HepG2 (cell line): ENCODE results near the gene ERMARD. TPM values are rescaled to one million over a fixed set of nuclear protein-coding genes. Genes with fewer than 3 reads are reported as not detected.

Experiments used
- ATAC-seq: fragments of 200-7000 bp; cut with Tn5 transposase; 3 replicates; pipeline ENCODE4 v1.9.1; 2020; ENCODE audit warnings: mild to moderate bottlenecking, moderate library complexity
- BruUV-seq: library from RNA; stranded (reverse); fragments of 400-500 nt; replicated peaks from 2 replicates; lab custom pipeline; 2021; lab: Mats Ljungman, UMichigan
- CTCF ChIA-PET: fragments of 300-600 bp; formaldehyde crosslinking; extraction: SDS; loops from one replicate; lab custom pipeline; 2021; ENCODE audit warnings: low total read pairs, inconsistent platforms, low intra/inter-chr PET ratio; lab: Yijun Ruan, JAX
- POLR2A ChIA-PET: fragments of 350-600 bp; sonication (Branson Sonifier 250); formaldehyde crosslinking; loops from one replicate; lab custom pipeline; 2020; ENCODE audit warnings: antibody characterized with exemption, inconsistent platforms; lab: Yijun Ruan, JAX
- DNase-seq: peaks from one replicate; pipeline ENCODE4 v3.0.0-alpha.2; 2015; ENCODE audit warnings: low spot score
- FAIRE-seq: peaks from 3 replicates; lab custom pipeline; 2011; peaks lifted over from hg19 to GRCh38; lab: Jason Lieb, UNC
- H2AFZ ChIP-seq: one replicate; pipeline ENCODE4 v1.6.1; 2011; ENCODE audit warnings: low read length, inconsistent platforms
- H3K27ac ChIP-seq: fragments of 300-600 bp; 3 replicates; pipeline ENCODE4 v1.8.0; 2011; ENCODE audit warnings: mixed run types, mild to moderate bottlenecking, mixed read lengths, low read length, inconsistent platforms; ENCODE audit not compliant: insufficient read depth; ENCODE audit errors: extremely low read length
- H3K27me3 ChIP-seq, 2 experiments: fragments of 200-600 bp in 1 of 2; 2 replicates in 1 of 2; 3 replicates in 1 of 2; pipeline versions ENCODE4 v1.6.0 to v1.8.0; 2011; ENCODE audit warnings: low read length in 2 of 2, mild to moderate bottlenecking in 2 of 2, moderate library complexity in 2 of 2, inconsistent platforms in 1 of 2; ENCODE audit not compliant: insufficient read depth in 2 of 2, control insufficient read depth in 1 of 2
- H3K36me3 ChIP-seq, 2 experiments: fragments of 200-600 bp in 1 of 2; replicated peaks in 1 of 2; 2 replicates in 1 of 2; 3 replicates in 1 of 2; pipeline versions ENCODE4 v1.5.1 to v1.8.0; 2011; ENCODE audit warnings: low read length in 2 of 2, inconsistent platforms in 1 of 2; ENCODE audit not compliant: insufficient read depth in 2 of 2, control insufficient read depth in 1 of 2
- H3K4me1 ChIP-seq: 2 replicates; pipeline ENCODE4 v1.5.1; 2012; ENCODE audit warnings: low read length, inconsistent platforms; ENCODE audit not compliant: insufficient read depth
- H3K4me2 ChIP-seq: 2 replicates; pipeline ENCODE4 v1.6.0; 2011; ENCODE audit warnings: low read depth, low read length, inconsistent platforms
- H3K4me3 ChIP-seq, 3 experiments: fragments of 200-600 bp in 1 of 3; sonication (generic), shearing (Covaris generic) in 1 of 3; replicated peaks in 1 of 3; 2 replicates each; pipeline ENCODE4 v1.5.1; 2011 to 2016; ENCODE audit warnings: low read length in 3 of 3, inconsistent platforms in 2 of 3, low read depth in 2 of 3, mild to moderate bottlenecking in 2 of 3, control low read depth in 1 of 3, mixed read lengths in 1 of 3; ENCODE audit not compliant: insufficient read depth in 1 of 3
- H3K79me2 ChIP-seq: one replicate; pipeline ENCODE4 v1.6.1; 2011; ENCODE audit warnings: low read length, inconsistent platforms; ENCODE audit not compliant: insufficient read depth
- H3K9ac ChIP-seq: 2 replicates; pipeline ENCODE4 v1.6.0; 2011; ENCODE audit warnings: mild to moderate bottlenecking, low read depth, low read length, inconsistent platforms; ENCODE audit not compliant: insufficient read depth
- H3K9me3 ChIP-seq: 2 replicates; pipeline ENCODE4 v1.5.1; 2012; ENCODE audit warnings: mild to moderate bottlenecking, low read length
- H4K20me1 ChIP-seq: 2 replicates; pipeline ENCODE4 v1.6.0; 2011; ENCODE audit warnings: inconsistent platforms, mild to moderate bottlenecking, low read length, moderate library complexity; ENCODE audit not compliant: insufficient read depth
- AGO2 ChIP-seq: fragments of 200-400 bp; formaldehyde crosslinking; optimal IDR thresholded peaks from 2 replicates; pipeline ENCODE3; 2017; ENCODE audit warnings: mild to moderate bottlenecking, low read depth, low read length, moderate library complexity
- GLI4 ChIP-seq: sonication (generic); formaldehyde crosslinking; IDR thresholded peaks from 2 replicates; pipeline ENCODE4 v1.5.1; 2020; ENCODE audit warnings: missing genetic modification reagents, mild to moderate bottlenecking, moderate library complexity, borderline replicate concordance
- KDM4B ChIP-seq: sonication (generic); formaldehyde crosslinking; IDR thresholded peaks from 2 replicates; pipeline ENCODE4 v1.4.0; 2020; ENCODE audit warnings: missing genetic modification reagents
- NR3C1 ChIP-seq: sonication (generic); formaldehyde crosslinking; IDR thresholded peaks from 2 replicates; pipeline ENCODE4 v1.4.0; 2020; ENCODE audit warnings: missing genetic modification reagents
- SIN3A ChIP-seq: IDR thresholded peaks from 2 replicates; pipeline ENCODE4 v1.6.1; 2011; ENCODE audit warnings: low read depth, mild to moderate bottlenecking, control low read depth, low read length, borderline replicate concordance
- TRAFD1 ChIP-seq: sonication (generic); formaldehyde crosslinking; IDR thresholded peaks from 2 replicates; pipeline ENCODE4 v1.5.1; 2020; ENCODE audit warnings: missing genetic modification reagents, mild to moderate bottlenecking, borderline replicate concordance
- WIZ ChIP-seq: sonication (generic); formaldehyde crosslinking; IDR thresholded peaks from 2 replicates; pipeline ENCODE4 v1.5.1; 2020; ENCODE audit warnings: mild to moderate bottlenecking, missing genetic modification reagents
- ZBTB38 ChIP-seq: sonication (generic); formaldehyde crosslinking; IDR thresholded peaks from 2 replicates; pipeline ENCODE4 v1.5.1; 2020; ENCODE audit warnings: mild to moderate bottlenecking, missing genetic modification reagents
- ZBTB8A ChIP-seq: sonication (generic); formaldehyde crosslinking; IDR thresholded peaks from 2 replicates; pipeline ENCODE4 v1.4.0; 2020; ENCODE audit warnings: mild to moderate bottlenecking, low read depth, missing genetic modification reagents, borderline replicate concordance
- ZNF225 ChIP-seq: sonication (generic); formaldehyde crosslinking; IDR thresholded peaks from 2 replicates; pipeline ENCODE4 v1.4.0; 2020; ENCODE audit warnings: mild to moderate bottlenecking, missing genetic modification reagents
- ZNF281 ChIP-seq: sonication (generic); formaldehyde crosslinking; IDR thresholded peaks from 2 replicates; pipeline ENCODE4 v1.4.0; 2020; ENCODE audit warnings: missing genetic modification reagents, borderline replicate concordance
- ZNF512B ChIP-seq: sonication (generic); formaldehyde crosslinking; IDR thresholded peaks from 2 replicates; pipeline ENCODE4 v1.5.1; 2020; ENCODE audit warnings: missing genetic modification reagents, mild to moderate bottlenecking, borderline replicate concordance
- ZNF879 ChIP-seq: sonication (generic); formaldehyde crosslinking; IDR thresholded peaks from 2 replicates; pipeline ENCODE4 v1.8.1; 2023; ENCODE audit warnings: missing genetic modification reagents
- WGBS: methylation state at CpG from one replicate; pipeline ENCODE4 v1.1.6; 2017; ENCODE audit warnings: low lambda C conversion rate; 5-methylcytosine and 5-hydroxymethylcytosine counted together
- in situ Hi-C: cut with HindIII; loops from 2 replicates; pipeline ENCODE4 v1.10.0; 2017; ENCODE audit warnings: low pct_unique_long_range_greater_than_20kb; ENCODE audit not compliant: extremely low pct_ligation_motif_present
- intact Hi-C: fragments of 100-400 bp; cut with micrococcal nuclease; formaldehyde crosslinking; loops from one replicate; pipeline ENCODE4 v1.10.0; 2022; ENCODE audit not compliant: unreplicated experiment
- polyA plus RNA-seq, 8 experiments: library from polyadenylated mRNA; depleted of rRNA in 3 of 8; stranded (reverse) in 7 of 8; unstranded in 1 of 8; fragments of >200 nt; fragmentation: Illumina TruSeq in 4 of 8; extraction: Trizol in 4 of 8; gene quantifications; 2 replicates each; pipeline versions ENCODE4 v1.2.1 to v1.2.3, GENCODE V29; 2011 to 2016; ENCODE audit warnings: low read depth in 4 of 8, missing spikeins in 1 of 8, mixed read lengths in 1 of 8; ENCODE audit not compliant: insufficient read depth in 1 of 8
- total RNA-seq, 5 experiments: library from RNA; depleted of rRNA; stranded (reverse); fragments of >200 nt; fragmentation: Illumina TruSeq; extraction: Trizol; gene quantifications; 2 replicates each; pipeline ENCODE4 v1.2.3, GENCODE V29; 2016; ENCODE audit warnings: low read depth in 1 of 5
- TF ChIP-seq, protein P1 (sequence below): IDR thresholded peaks from 2 replicates; pipeline ENCODE4 v1.6.1; 2016; ENCODE audit warnings: low read depth, borderline replicate concordance

The ERMARD gene
- total and polyA plus RNA-seq, 2 of the 13 experiments (the other 11 are each of a cell fraction or from before 2014, with no cell fraction given), result 8.8 to 10.7 TPM

DNA sequence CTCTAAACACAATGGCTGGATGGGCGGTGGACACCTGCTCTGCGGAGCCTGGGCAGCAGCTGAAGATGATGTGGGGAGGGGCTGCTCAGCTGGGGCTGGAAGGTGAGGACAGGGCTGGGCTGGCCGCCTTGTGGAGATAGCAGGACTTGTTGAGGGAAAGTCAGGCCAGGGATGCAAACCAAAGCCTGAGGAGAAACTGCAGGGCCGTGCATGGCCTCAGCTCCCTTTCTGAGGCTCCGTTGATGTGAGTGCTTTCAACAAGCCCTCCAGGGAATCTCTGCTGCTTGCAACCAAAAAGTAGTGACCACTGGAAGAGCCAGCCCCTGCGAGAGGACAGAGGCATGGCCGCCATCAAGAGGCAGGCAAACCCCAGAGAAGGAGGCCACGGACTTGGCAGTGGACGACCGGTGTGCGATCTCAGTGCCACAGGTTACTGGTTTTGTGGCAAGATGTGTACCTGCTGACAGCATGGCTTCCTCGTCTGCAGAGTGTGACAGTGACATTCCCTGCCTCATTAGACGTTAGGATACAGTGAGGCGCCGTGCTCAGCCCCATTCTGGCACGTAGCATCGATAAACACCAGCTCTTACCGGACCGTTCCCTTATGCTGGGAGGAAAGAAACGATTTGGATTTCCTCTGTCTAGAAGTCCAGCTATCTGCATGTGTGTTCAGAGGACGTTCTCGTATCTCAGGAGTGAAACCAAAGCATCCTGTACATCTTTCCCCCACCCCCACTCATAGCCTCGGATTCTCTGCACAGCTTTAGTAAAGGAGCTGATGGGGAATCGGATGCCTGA lies 37.9 kb downstream of the ERMARD start:
- ATAC-seq (peak; percentile 68), DNase-seq (peak; percentile 33), FAIRE-seq (no peak)
- Histone ChIP-seq H3K27ac (peak overlapping the region; percentile 85), H3K4me2 (peak overlapping the region; percentile 93), H3K79me2 (peaks cover 16% of the 10 kb centered on the region), H3K9me3 (no peaks in the 10 kb centered on the region), H4K20me1 (no peaks in the 10 kb centered on the region), H3K9ac (peak overlapping the region; percentile 64), H3K36me3 (no peaks in the 10 kb centered on the region), H3K4me1 (peaks cover 49% of the 10 kb centered on the region), H2AFZ (peak overlapping the region; percentile 93), H3K27me3 (no peaks in the 10 kb centered on the region), H3K4me3 (peak overlapping the region; percentile 64 to 80 (median 65))
- WGBS, result 4% methylated on average over 21 of the region's 24 CpGs
- TSS peak; percentile 60 for BruUV-seq
- intact Hi-C loops, result loop anchor here (1.0 kb wide), 2 partner anchors 94 to 832 kb away; no protein-coding TSS in a partner anchor
- POLR2A ChIA-PET, result interaction anchor here (0.5 to 3.9 kb wide), 22 partner anchors 9 to 764 kb away, joined by 3 to 198 read pairs (median 4); partner anchors contain the start of genes C6orf120, DYNLT2, ERMARD and FAM120B
- in situ Hi-C loops, result no loop called here
- CTCF ChIA-PET, result interaction anchor here (0.7 to 1.9 kb wide), 4 partner anchors 10 to 741 kb away, joined by 3 to 15 read pairs (median 4); no protein-coding TSS in a partner anchor
- peak; percentile 89; the same call in 1 of the 2 replicates for TF ChIP-seq ZBTB8A (CRISPR knock-in tag)
- 0 out of 2 replicates have a peak, but pooled peaks have one; percentile 13 for TF ChIP-seq ZNF281 (CRISPR knock-in tag)
- no peak for TF ChIP-seq SIN3A
- TF ChIP-seq KDM4B (CRISPR knock-in tag), result 0 out of 2 replicates have a peak, but pooled peaks have one; percentile 16
- TF ChIP-seq, protein P1, sequence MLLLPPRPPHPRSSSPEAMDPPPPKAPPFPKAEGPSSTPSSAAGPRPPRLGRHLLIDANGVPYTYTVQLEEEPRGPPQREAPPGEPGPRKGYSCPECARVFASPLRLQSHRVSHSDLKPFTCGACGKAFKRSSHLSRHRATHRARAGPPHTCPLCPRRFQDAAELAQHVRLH (CRISPR knock-in tag), result peak; percentile 5; the same call in 1 of the 2 replicates
- peak; percentile 89 for TF ChIP-seq TRAFD1 (CRISPR knock-in tag)
- 0 out of 2 replicates have a peak, but pooled peaks have one; percentile 63 for TF ChIP-seq GLI4 (CRISPR knock-in tag)
- no peak for TF ChIP-seq ZBTB38
- no peak; the same call in none of the 2 replicates for TF ChIP-seq WIZ (CRISPR knock-in tag)
- TF ChIP-seq AGO2, result peak; percentile 68
- TF ChIP-seq ZNF879 (CRISPR knock-in tag), result 0 out of 2 replicates have a peak, but pooled peaks have one; percentile 84
- no peak for TF ChIP-seq NR3C1
- TF ChIP-seq ZNF512B (CRISPR knock-in tag), result no peak
- TF ChIP-seq ZNF225 (CRISPR knock-in tag), result peak; percentile 14; the same call in 1 of the 2 replicates
